NCI-H1436 treated with DMSO at 0.1 percent for 48 hours (cell line): ENCODE results near the gene TRIM73.
"Not testable (repeated sequence)": the region's sequence is repeated elsewhere in the genome, so short reads cannot be mapped to it uniquely, and the experiment has no call there.

Experiments used
- DNase-seq: peaks from one replicate; lab custom pipeline; 2025; lab: John Stamatoyannopoulos, UW

The TRIM73 gene

GRCh38 chr7:75415829-75416373, 20.5 kb downstream of the TRIM73 start:
- not testable (repeated sequence) for DNase-seq

GRCh38 chr7:75416787-75417186, 21.4 kb downstream of the TRIM73 start:
- DNase-seq = not testable (repeated sequence)

GRCh38 chr7:75418292-75418858, 22.9 kb downstream of the TRIM73 start:
- DNase-seq = not testable (repeated sequence)

DNA sequence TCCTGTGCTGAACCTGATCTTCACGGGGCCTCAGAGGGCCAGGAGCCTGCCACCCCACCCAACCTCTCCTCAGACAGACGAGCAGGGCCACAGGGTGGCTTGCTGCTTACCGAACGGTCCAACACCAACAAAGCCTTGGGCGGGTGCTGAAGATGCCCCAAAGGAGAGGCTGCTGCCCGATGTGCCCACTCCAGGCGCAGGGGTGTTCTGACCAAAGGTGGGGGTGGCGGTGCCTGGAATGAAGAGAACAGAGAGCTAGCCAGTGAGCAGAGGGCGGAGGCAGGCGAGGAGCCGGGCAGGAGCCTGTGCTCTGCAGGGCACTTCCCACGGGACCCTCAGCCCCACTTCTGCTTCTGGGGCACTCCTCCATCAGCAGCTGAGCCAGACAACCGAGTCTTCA, 23.8 kb downstream of the TRIM73 start:
- not testable (repeated sequence) for DNase-seq

DNA sequence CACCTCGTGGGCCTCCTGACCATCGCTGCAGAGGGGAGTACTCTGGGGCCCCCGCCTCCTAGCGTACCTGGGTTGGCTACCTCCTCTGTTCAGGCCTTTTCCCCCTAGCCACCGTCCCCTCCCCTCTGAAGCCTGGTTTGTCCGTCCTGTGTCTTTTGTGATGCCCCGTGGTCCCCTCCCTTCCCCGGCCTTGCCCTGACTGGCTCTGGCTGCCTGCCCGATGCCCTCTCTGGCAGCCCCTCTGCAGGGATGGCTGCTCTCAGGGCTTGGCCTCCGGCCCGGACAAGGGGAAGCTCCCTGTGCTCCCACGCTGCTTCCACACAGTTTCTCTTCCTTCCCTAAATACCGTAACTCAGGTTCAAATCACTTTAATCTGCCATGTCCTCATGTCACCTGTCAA, 24.3 kb downstream of the TRIM73 start:
- not testable (repeated sequence) for DNase-seq

- not testable (repeated sequence) for DNase-seq
Measured at GRCh38 chr7:75420152-75420551, 24.7 kb downstream of the TRIM73 start.

DNA sequence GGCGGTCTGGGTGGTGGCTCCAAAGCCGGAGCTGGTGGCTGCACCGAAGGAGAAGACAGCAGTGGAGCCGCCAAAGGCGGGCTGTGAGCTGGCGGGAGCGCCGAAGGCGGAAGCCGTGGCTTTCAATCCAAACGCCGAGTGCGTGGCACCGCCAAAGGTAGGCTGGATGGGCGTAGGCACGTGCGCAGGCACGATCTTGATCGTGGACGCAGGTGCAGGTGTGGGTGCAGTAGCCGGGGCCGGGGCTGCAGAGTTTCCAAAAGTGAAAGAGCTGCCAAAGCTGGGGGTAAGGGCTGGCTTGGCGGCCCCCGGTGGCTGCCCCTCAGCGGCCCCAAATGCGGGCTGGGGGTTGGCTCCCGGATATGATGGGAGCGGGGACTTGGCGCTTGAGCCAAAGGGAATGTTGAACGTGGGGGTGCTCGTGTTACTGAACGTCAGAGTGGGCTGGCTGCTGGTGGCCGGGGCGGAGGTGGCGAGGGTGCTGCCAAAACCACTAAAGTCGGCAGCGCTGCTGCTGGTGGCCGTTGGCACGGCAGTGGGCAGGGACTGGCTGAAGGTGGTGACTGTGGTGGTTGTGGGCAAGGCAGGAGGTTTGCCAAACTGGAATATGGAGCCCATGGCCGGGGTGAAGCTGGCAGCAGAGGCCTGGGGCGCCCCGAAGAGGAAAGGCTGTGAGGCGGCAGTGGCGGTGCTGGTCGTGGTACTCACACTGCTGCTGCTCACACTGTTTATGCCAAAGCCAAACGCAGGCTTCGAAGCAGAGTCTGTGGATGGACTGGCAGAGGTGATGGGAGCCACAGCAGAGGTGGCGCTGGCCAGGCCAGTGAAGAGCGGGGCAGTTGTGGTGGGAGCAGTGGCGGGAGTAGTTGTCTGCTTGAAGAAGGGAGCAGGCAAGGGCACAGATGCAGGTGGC, 26.6 kb downstream of the TRIM73 start:
- not testable (repeated sequence) for DNase-seq

DNA sequence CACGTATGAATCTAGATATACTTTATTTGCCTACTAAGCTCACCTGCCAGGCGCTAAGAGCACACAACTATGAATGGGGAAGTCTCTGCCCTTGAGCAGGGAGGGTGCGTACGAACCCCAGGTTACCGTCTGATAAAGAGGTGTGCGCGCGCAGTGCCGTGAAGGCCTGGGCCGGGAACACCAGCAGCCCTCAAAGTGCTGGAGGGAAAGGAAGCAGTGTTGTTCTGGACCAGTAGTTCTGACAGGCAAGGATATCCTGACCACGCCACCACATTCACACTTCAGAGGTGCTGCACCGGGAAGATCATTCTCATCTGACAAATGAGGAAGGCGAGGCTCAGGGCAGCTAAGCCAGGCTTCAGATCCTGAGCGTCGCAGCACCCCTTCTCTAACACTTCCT, 28.1 kb downstream of the TRIM73 start:
- DNase-seq = not testable (repeated sequence)

GRCh38 chr7:75439000-75439399, 43.6 kb downstream of the TRIM73 start:
- DNase-seq = not testable (repeated sequence)

GRCh38 chr7:75442101-75442464, 46.7 kb downstream of the TRIM73 start:
- DNase-seq = not testable (repeated sequence)

GRCh38 chr7:75442465-75443111, 47.2 kb downstream of the TRIM73 start:
- DNase-seq = not testable (repeated sequence)

- DNase-seq = not testable (repeated sequence)
Measured at GRCh38 chr7:75449946-75450345, 54.5 kb downstream of the TRIM73 start.

DNA sequence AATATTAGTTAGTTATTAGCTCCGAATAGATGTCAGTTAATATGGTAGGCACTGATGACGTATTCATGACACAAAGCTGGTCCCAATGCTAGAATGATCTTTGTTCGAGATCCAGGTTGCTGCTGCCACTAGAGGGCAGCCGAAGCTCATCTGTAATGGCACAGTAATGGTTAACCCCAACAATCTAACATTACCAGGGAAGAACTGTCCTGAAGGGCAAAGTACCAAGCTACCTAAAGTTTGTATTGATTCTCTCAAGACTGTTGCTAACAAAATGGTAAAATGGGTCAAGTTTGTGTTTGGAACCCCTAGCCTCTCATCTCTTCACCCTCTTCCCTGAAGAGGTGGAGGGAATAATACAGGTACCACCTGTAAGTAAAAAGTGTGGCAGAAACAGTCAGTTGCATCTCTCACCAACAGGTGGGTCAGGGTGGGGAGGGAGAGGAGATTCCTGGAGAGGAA, 57.1 kb downstream of the TRIM73 start:
- DNase-seq = not testable (repeated sequence)
